NCI-H524 (cell line): Measurements from ENCODE around the gene KDM5B.

Experiments used
- DNase-seq, 2 experiments: peaks; one replicate each; lab custom pipeline; 2025; lab: John Stamatoyannopoulos, UW

KDM5B gene

DNA sequence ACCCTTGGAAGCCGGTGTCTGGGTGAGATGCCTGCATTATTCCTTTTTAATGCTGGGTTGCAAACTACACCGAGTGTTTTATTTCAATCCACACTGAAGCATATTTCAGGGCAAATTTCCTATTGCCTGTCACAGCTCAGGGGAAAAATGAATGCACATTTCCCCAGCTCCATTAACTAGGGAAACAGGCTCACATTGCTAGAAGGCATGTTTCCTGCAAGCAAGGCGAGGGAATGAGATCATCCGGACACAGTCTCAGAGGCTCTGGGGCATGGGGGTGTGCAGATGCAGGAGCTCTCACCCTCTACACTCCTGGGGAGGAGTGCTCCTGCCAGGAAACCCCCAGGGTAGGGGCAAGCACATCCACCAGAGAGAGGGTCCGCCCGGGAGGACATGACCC lies 122.6 kb downstream of the KDM5B start:
- DNase-seq: no peak

DNA sequence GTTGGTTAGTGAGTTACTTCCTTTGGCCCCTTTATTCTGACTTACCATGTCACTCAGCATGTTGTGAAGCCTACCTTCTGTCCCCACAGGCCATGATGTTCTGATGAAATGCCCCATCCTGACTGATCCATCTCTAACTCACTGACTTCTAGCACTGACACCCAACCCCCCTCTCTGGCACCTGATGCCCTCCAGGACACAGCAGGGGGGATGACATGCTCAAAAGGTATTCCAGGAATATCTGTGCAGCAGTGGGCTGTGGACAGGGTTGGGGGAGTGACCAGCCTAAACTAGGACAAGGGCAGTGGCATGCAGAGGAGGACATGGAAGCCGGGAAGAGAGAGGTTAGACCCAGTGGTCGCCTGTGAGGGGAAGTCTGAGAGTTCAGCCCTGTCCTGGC lies 123.5 kb downstream of the KDM5B start:
- DNase-seq: no peak

DNA sequence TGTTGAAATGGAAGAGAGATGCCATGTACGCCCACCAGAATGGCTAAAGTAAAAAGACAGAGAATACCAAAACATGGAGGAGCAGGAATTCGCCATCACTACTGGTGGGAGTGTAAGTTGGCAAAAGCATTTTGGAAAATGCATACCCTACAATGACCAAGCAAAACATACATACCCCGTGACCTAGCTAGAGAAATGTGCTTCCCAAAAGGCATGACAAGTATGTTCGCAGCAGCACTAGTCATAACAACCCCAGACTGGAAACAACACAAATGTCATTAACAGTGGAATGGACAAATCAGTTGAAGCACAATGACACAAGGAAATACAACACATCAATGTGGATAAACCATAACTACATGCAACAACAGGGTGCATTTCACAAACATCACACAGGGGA lies 125.2 kb downstream of the KDM5B start:
- no peak for DNase-seq

DNA sequence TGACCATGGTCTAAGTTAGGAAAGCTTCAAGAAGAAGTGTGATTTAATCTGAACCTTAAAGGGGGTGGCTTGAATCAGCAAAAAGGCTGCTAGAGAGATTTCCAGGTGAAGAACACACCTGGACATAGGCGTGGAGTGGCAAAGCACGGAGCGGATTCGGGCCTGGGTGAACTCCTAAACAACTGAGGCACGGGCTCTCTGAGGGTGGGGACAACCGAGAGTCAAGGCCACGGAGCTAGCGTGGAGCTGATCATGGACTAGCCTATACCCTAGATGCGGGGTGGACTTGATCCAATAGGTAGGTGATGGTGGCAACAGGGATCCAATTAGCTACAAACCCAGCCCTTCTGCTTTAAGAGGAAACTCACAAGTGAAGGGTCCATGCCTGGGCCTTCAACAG lies 125.7 kb downstream of the KDM5B start:
- no peak for DNase-seq

- no peak for DNase-seq
Observed at GRCh38 chr1:202681736-202682420, 126.3 kb downstream of the KDM5B start.

GRCh38 chr1:202680586-202681352 lies 127.5 kb downstream of the KDM5B start:
- DNase-seq: no peak

- no peak for DNase-seq
Observed at GRCh38 chr1:202679406-202680177, 128.6 kb downstream of the KDM5B start.

- DNase-seq: no peak
Observed at GRCh38 chr1:202677433-202677832, 130.8 kb downstream of the KDM5B start.
